NCI-H2081 treated with DMSO at 0.1 percent for 48 hours (cell line): ENCODE measurements around the gene FHAD1.

Experiments
- DNase-seq: peaks from one replicate; lab custom pipeline; 2025; lab: John Stamatoyannopoulos, UW

FHAD1 gene

DNA sequence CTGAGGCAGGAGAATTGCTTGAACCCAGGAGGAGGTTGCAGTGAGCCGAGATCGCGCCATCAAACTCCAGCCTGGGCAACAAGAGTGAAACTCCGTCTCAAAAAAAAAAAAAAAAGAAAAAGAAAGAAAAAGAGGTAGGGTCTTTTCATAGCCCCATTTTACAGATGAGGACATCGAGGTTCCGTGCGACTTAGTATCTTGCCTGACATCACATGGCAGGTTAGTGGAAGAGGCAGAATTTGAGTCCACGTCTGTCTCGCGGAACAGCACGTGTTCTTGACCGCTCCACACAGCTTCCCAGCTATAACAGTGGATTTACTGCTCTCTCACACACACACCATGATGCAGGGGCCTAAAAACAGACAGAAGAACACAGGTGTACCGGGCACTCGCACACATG is 192.3 kb downstream of the FHAD1 start:
- no peak for DNase-seq

DNA sequence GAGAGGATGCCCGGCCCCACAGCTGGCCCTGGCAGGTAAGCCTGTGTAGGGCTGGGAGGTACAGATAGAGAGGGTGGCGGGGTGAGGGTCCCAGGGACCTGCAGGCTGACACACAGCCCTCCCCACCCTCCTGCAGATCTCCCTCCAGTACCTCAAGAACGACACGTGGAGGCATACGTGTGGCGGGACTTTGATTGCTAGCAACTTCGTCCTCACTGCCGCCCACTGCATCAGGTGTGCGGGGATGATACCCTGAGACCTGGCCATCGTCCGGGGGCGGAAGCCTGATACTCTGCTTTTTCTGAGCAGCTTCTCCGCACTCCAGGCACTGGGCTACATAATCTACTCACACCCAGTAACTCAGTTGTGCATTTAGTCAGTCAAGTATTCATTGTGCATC is 193.3 kb downstream of the FHAD1 start:
- DNase-seq = no peak

DNA sequence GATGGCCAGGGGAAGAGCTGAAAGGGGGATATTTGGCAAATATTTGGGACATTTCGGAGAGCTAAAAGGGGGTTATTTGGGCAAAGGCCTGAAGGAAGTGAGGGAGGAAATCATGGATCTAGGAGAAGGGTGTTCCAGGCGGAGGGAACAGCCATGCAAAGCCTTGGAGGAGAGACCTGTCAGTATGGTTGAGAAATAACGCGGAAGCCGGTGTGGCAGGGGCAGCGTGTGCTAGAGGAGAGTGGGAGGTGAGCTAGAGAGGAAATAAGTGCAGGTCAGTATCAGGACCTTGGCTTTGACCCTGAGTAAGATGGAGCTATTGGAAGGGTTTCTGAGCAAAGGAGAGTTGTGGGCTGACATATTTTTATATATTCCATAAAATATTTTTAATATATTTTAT is 194.2 kb downstream of the FHAD1 start:
- no peak for DNase-seq

DNA sequence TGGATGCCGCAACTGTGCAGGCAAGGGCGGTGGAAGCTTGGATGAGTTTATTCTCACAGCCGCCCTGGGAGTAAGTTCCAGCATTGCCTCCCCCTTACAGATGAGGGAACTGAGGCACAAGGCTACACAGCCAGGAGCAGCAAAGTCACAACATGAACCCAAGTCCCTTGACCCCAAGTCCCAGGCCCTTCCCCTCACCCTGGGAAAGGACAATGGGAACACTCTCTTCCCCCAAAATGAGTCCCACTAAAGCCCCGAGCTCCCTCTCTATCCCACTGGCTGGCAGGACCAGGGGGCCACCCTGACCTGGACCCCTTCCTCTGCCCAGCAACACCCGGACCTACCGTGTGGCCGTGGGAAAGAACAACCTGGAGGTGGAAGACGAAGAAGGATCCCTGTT is 195.1 kb downstream of the FHAD1 start:
- no peak for DNase-seq

DNA sequence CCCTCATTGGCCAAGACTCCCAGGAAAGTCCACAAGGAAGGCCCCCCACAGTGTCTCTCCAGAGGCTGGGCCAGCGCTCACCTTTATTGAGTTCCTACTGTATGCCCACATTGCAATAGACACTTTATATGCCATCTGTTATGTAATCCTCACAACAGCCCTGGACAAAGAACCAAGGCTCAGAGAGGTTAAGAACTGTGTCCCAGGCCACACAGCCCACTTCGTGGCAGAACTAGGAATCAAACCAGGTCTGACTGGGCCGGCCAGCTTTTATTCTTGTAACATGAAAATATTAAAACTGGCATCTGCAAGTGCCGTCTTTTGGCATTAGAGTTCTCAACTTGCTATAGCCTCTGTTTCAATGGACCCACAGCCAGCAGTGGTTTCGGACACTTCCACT is 195.7 kb downstream of the FHAD1 start:
- no peak for DNase-seq

DNA sequence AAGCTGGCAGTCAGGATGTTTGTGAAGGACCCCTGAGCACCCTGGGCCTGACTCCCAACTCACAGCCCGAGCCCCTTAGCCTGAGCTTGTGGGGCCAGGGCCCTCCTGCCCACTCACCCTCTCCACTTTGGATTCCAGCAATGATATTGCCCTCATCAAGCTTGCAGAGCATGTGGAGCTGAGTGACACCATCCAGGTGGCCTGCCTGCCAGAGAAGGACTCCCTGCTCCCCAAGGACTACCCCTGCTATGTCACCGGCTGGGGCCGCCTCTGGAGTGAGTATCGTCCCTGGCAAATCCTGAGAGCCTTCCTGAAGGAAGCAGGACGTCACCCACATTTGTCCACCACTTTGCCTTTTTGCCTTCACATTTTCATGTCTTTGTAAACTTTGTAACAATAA is 196.3 kb downstream of the FHAD1 start:
- no peak for DNase-seq

DNA sequence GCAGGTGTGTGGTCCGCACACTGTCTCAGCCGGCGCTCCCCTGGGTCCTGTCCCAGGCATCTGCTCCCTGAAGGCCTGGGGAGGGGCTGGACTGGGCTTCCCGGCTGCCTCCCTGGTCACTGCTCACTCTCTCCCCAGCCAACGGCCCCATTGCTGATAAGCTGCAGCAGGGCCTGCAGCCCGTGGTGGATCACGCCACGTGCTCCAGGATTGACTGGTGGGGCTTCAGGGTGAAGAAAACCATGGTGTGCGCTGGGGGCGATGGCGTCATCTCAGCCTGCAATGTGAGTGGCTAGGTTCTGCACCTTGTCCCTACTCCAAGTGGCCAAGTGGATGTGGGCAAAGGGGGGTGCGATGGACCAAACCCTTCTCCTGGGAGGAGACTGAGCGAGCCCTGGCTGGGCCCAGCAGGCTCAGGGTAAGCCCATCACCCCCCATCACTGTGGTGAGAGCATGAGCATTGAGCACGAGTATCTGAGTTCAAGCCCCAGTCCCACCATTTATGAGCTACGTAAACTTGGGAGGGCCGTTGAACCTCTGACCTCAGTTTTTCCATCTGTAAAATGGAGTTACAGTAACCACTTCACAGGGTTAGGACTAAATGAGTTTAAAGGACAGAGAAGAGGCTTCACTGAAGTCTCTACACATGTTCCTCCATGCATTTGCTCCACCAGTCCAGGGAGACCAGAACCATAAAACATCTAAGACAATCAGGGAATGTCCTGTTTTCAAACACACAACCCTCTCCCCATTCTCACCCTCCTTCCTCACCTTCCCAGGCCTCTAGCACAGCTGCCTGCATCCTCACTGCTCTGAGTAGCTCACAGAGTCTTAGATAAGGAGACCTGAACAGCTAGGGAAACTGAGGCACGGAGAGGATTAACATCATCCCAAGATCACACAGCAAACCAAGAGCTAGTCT is 197.7 kb downstream of the FHAD1 start:
- no peak for DNase-seq

DNA sequence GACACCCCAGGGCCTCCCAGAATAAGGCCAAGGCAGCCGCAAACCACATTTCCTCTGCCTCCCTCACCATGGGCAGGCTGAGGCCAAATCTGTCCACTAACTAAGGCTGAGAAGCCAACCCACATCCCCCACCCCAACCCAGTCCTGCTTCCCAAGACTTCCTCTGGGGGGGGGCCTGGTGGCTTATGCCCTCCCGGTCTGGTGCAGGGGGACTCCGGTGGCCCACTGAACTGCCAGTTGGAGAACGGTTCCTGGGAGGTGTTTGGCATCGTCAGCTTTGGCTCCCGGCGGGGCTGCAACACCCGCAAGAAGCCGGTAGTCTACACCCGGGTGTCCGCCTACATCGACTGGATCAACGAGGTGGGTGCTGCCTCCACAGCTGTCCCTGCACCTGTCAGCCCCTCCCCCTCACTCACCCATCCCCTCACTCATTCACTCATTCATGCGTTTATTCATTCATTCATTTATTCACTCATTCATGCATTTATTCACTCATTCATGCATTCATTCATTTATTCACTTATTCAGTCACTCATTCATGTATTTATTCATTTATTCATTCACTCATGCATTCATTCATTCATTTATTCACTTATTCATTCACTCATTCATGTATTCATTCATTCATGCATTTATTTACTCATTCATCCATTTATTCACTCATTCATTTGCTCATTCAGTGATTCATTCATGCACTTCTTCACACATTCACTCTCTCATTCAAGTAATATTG is 198.5 kb downstream of the FHAD1 start:
- DNase-seq = no peak

DNA sequence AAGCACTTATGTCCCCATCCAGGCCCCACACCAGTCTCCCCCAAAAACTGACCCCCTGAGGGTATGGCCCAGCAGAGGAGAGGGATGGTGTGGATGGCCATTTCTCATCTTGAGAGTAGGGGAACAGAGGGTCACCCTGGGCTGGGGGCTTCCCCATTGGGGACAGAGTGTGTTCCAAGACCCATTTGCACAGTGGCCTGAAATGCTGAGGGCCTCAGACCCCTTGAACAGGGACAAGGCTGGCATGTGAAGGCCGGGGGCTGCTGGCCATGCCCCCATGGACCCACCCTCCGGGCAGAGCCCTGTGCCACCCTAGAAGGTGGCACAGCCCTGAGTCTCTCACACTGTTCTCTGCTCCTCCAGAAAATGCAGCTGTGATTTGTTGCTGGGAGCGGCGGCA is 199.2 kb downstream of the FHAD1 start:
- no peak for DNase-seq
